ENCODE data around the gene STARD3.
"Not testable (repeated sequence)": the region's sequence is repeated elsewhere in the genome, so short reads cannot be mapped to it uniquely, and the experiment has no call there.

- TF ChIP-seq CTCF, POLR2A (IDR thresholded peaks at IDR 0.05): not testable (repeated sequence)
These were observed 74.1 kb downstream of the STARD3 start for GRCh38 chr17:39711071-39711470.
